DOHH2 (cell line): ENCODE data around the gene TP53I13.

Experiments
- CTCF ChIP-seq: fragments of 200-600 bp; sonication (generic); IDR thresholded peaks from one replicate; pipeline ENCODE4 v1.5.1; 2014; ENCODE audit warnings: antibody characterized with exemption, mild to moderate bottlenecking, low read depth, low read length; ENCODE audit not compliant: poor library complexity, severe bottlenecking
- EZH2phosphoT487 ChIP-seq: fragments of 200-600 bp; sonication (generic); IDR thresholded peaks from 2 replicates; pipeline ENCODE4 v1.6.1; 2017; ENCODE audit warnings: borderline replicate concordance, mild to moderate bottlenecking, antibody characterized with exemption, low read length, moderate library complexity, mixed read lengths

DNA sequence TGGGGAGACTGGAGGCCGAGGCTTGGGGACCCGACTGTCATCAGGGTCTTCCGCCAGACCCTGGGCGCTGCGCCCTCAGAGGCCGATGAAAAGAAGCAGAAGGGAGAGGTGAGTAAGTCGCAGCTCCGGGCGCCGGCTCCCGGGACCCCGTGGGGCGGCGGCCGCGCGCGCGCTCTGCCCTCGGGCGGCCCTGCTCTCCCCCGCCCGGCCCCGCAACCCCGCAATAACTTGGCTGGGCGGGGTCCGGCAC lies 1.3 kb upstream of the TP53I13 start:
- TF ChIP-seq CTCF (no peak), EZH2phosphoT487 (no peak)
